Lower leg skin (tissue), 4 donors: ENCODE measurements around the gene DSN1. TPM values are rescaled to one million over a fixed set of nuclear protein-coding genes. Genes with fewer than 3 reads are reported as not detected.

Experiments used
- DNase-seq, 2 donors: peaks; one replicate each; pipeline ENCODE4 v3.0.0-alpha.2; 2019; ENCODE audit warnings: low spot score in 2 of 2
- H3K4me3 ChIP-seq: fragments of 200-600 bp; sonication (generic); 2 replicates; pipeline ENCODE4 v1.5.1; 2017; ENCODE audit warnings: mild to moderate bottlenecking, low read depth; ENCODE audit not compliant: poor library complexity, severe bottlenecking
- CTCF ChIP-seq, 3 donors: fragments of 450-650 bp; IDR thresholded peaks; one replicate each; pipeline ENCODE4 v1.5.1; 2016; ENCODE audit warnings: antibody characterized with exemption in 3 of 3, mild to moderate bottlenecking in 3 of 3, moderate library complexity in 2 of 3
- POLR2A ChIP-seq, 2 donors: fragments of 450-650 bp; IDR thresholded peaks; one replicate each; pipeline ENCODE4 v1.6.1; 2016 to 2017; ENCODE audit warnings: antibody characterized with exemption in 2 of 2, mild to moderate bottlenecking in 1 of 2, moderate library complexity in 1 of 2
- WGBS, 2 donors: methylation state at CpG; one replicate each; pipeline ENCODE4 v1.1.5; 2018; 5-methylcytosine and 5-hydroxymethylcytosine counted together
- intact Hi-C: fragments of 100-400 bp; cut with DNase I; formaldehyde crosslinking; loops from one replicate; pipeline ENCODE4 v1.15.0; 2023; ENCODE audit warnings: low total_unique reads
- total RNA-seq, 4 donors: library from RNA; depleted of rRNA; stranded (reverse); fragments of >200 nt; gene quantifications; one replicate each; pipeline ENCODE4 v1.1.0, GENCODE V29; 2016

Gene DSN1
- total RNA-seq, 4 donors from 2014 or later: 7.9 to 11.6 (median 9.0) TPM

GRCh38 chr20:36793294-36794115 is 19.9 kb upstream of the DSN1 start:
- no peak for DNase-seq
- H3K4me3 ChIP-seq: no peak overlapping the region
- 94 to 98% methylated on average over 25 to 35 of the region's 36 CpGs for WGBS, 2 donors
- no peak for TF ChIP-seq CTCF (IDR thresholded peaks at IDR 0.05)
- TF ChIP-seq POLR2A (IDR thresholded peaks at IDR 0.05): no peak
- intact Hi-C loops: no loop called here

GRCh38 chr20:36792422-36792821 is 18.9 kb upstream of the DSN1 start:
- H3K4me3 ChIP-seq: no peak overlapping the region
- intact Hi-C loops: no loop called here
- WGBS, 2 donors: 64 to 80% methylated on average over 3 of the region's 3 CpGs
- no peak for DNase-seq
- TF ChIP-seq CTCF (IDR thresholded peaks at IDR 0.05) (no peak), POLR2A (IDR thresholded peaks at IDR 0.05) (no peak)

GRCh38 chr20:36791862-36792261 is 18.3 kb upstream of the DSN1 start:
- no peak for TF ChIP-seq CTCF (IDR thresholded peaks at IDR 0.05)
- no peak for TF ChIP-seq POLR2A (IDR thresholded peaks at IDR 0.05)
- no peak overlapping the region for H3K4me3 ChIP-seq
- WGBS, 2 donors: 92 to 98% methylated on average over 5 of the region's 5 CpGs
- DNase-seq: no peak
- intact Hi-C loops: no loop called here

GRCh38 chr20:36786663-36787062 is 13.1 kb upstream of the DSN1 start:
- WGBS, 2 donors: 90 to 92% methylated on average over 5 of the region's 5 CpGs

GRCh38 chr20:36786246-36786645 is 12.7 kb upstream of the DSN1 start:
- TF ChIP-seq CTCF (IDR thresholded peaks at IDR 0.05) (no peak), POLR2A (IDR thresholded peaks at IDR 0.05) (no peak)
- 96 to 99% methylated on average over 13 of the region's 13 CpGs for WGBS, 2 donors
- no peak overlapping the region for H3K4me3 ChIP-seq
- intact Hi-C loops: no loop called here
- DNase-seq: no peak

More at GRCh38 chr20:36786663-36787062, 13.1 kb upstream of the DSN1 start:
- DNase-seq: no peak
- intact Hi-C loops: no loop called here
- no peak overlapping the region for H3K4me3 ChIP-seq
- no peak for TF ChIP-seq POLR2A (IDR thresholded peaks at IDR 0.05)

- H3K4me3 ChIP-seq: no peak overlapping the region
- WGBS, 2 donors: 89 to 91% methylated on average over 2 of the region's 2 CpGs
- intact Hi-C loops: no loop called here
- TF ChIP-seq CTCF (IDR thresholded peaks at IDR 0.05) (no peak), POLR2A (IDR thresholded peaks at IDR 0.05) (no peak)
- DNase-seq: no peak
Measured at GRCh38 chr20:36785308-36785707, 11.7 kb upstream of the DSN1 start.
